Hematopoietic multipotent progenitor cell treated with erythropoietin and hydrocortisone succinate and interleukin-3 and kit ligand, for 8 days (in vitro differentiated cells): ENCODE results near the gene SMIM9.

ENCODE experiments used
- DNase-seq: peaks from one replicate; pipeline ENCODE4 v3.0.0-alpha.2; 2015

Gene SMIM9

GRCh38 chrX:154779261-154779660, 55.2 kb downstream of the SMIM9 start:
- no peak for DNase-seq

- no peak for DNase-seq
Measured at GRCh38 chrX:154776753-154777152, 57.7 kb downstream of the SMIM9 start.

- DNase-seq, result peak; percentile 79
Measured at GRCh38 chrX:154775419-154776349, 58.8 kb downstream of the SMIM9 start.

GRCh38 chrX:154774622-154775021, 59.8 kb downstream of the SMIM9 start:
- no peak for DNase-seq
